ENCODE data around the gene NEURL4. TPM values are rescaled to one million over a fixed set of nuclear protein-coding genes. Genes with fewer than 3 reads are reported as not detected.

The NEURL4 gene
- total and polyA plus RNA-seq, 8 donors: 6.9 to 84.0 (median 24.8) TPM

- 0 to 1% (median 0%) methylated on average over 28 to 29 of the region's 29 CpGs for WGBS, 5 donors
- peaks cover 0 to 17% (median 3%) of the 10 kb centered on the region in 4 donors for H3K36me3 ChIP-seq
- TF ChIP-seq CTCF (IDR thresholded peaks at IDR 0.05) (peak in 5 of 7 experiments; percentile 88 to 97 (median 94)), POLR2AphosphoS5 (IDR thresholded peaks at IDR 0.05) (peak in 1 of 3 donors; percentile 29), POLR2A (IDR thresholded peaks at IDR 0.05) (no peak)
- intact Hi-C loops (cut with DNase I; ENCODE audit: low total_unique reads): no loop called here
- peak overlapping the region; percentile 43 to 60 (median 54) for H3K4me3 ChIP-seq
- DNase-seq: peak; percentile 87 to 94
- H3K27me3 ChIP-seq: peaks cover 0 to 35% (median 16%) of the 10 kb centered on the region in 3 donors
- no peaks in the 10 kb centered on the region for H3K9me3 ChIP-seq
- H3K4me1 ChIP-seq: peaks cover 20 to 43% (median 35%) of the 10 kb centered on the region in 4 donors
- H3K27ac ChIP-seq: peak overlapping the region; percentile 48 to 92 (median 83)
These were observed 48.5 kb downstream of the NEURL4 start for GRCh38 chr17:7280519-7281073.

GRCh38 chr17:7279448-7279847 lies 49.7 kb downstream of the NEURL4 start:
- H3K27ac ChIP-seq: no peak overlapping the region
- WGBS, 5 donors: 68 to 85% (median 83%) methylated on average over 8 of the region's 8 CpGs
- peaks cover 20 to 42% (median 32%) of the 10 kb centered on the region in 4 donors for H3K4me1 ChIP-seq

GRCh38 chr17:7266784-7267183 lies 62.4 kb downstream of the NEURL4 start:
- H3K27ac ChIP-seq: no peak overlapping the region
- intact Hi-C loops (cut with DNase I; ENCODE audit: low total_unique reads): no loop called here
- H3K4me1 ChIP-seq: peaks cover 20 to 27% (median 22%) of the 10 kb centered on the region in 4 donors
- 19 to 55% (median 37%) methylated on average over 1 of the region's 1 CpG for WGBS, 5 donors
- H3K9me3 ChIP-seq: no peaks in the 10 kb centered on the region
- TF ChIP-seq POLR2AphosphoS5 (IDR thresholded peaks at IDR 0.05): no peak
- TF ChIP-seq CTCF (IDR thresholded peaks at IDR 0.05): no peak
- no peak for DNase-seq
- H3K36me3 ChIP-seq: no peaks in the 10 kb centered on the region
- H3K27me3 ChIP-seq: peaks cover 7 to 82% (median 37%) of the 10 kb centered on the region in 3 donors
- no peak overlapping the region for H3K4me3 ChIP-seq

More at GRCh38 chr17:7279448-7279847, 49.7 kb downstream of the NEURL4 start:
- no peak overlapping the region for H3K4me3 ChIP-seq
- no peak for DNase-seq
- peaks cover 0 to 6% (median 0%) of the 10 kb centered on the region in 4 donors for H3K36me3 ChIP-seq
- intact Hi-C loops (cut with DNase I; ENCODE audit: low total_unique reads): loop anchor here (10.0 kb wide), 1 partner anchor 65 kb away; no protein-coding TSS in a partner anchor
- peaks cover 0 to 31% (median 16%) of the 10 kb centered on the region in 3 donors for H3K27me3 ChIP-seq
- TF ChIP-seq POLR2AphosphoS5 (IDR thresholded peaks at IDR 0.05) (no peak), EP300 (IDR thresholded peaks at IDR 0.05) (no peak), POLR2A (IDR thresholded peaks at IDR 0.05) (no peak), CTCF (IDR thresholded peaks at IDR 0.05) (no peak)
- no peaks in the 10 kb centered on the region for H3K9me3 ChIP-seq

Small RNA genes within 50 kb of the gene (small RNA-seq; reads per million reads assigned to genes)
- gene AC026954.2: 0 reads per million in 4 donors
- gene RF00019: 0 reads per million in 4 donors

Other genes with a start within 250 kb of the NEURL4 start
Only the 30 nearest of the 34 such genes appear.
- gene ASGR2, start 214.5 kb downstream of the NEURL4 start, total RNA-seq: 1 to 10 TPM in 2 of 5 donors, not detected in 3; 1.4 to 2.2 TPM
- gene ASGR2, start 214.5 kb downstream of the NEURL4 start, polyA plus RNA-seq: under 1 TPM in 1 of 3 donors, not detected in 2; 0.73 TPM
- gene ASGR1, start 150.0 kb downstream of the NEURL4 start, total RNA-seq: under 1 TPM in 2 of 5 donors, not detected in 3; 0.87 to 0.92 TPM
- 1 to 10 TPM; 1.9 to 6.0 (median 2.5) TPM for gene ASGR1, start 150.0 kb downstream of the NEURL4 start, polyA plus RNA-seq
- 10 to 100 TPM in 3 of 5 donors, 1 to 10 TPM in 2; 3.2 to 26.3 (median 10.6) TPM for gene DLG4, start 109.5 kb downstream of the NEURL4 start, total RNA-seq
- gene DLG4, start 109.5 kb downstream of the NEURL4 start, polyA plus RNA-seq: 10 to 100 TPM in 1 of 3 donors, 1 to 10 TPM in 2; 5.8 to 11.5 (median 7.0) TPM
- gene ACADVL, start 109.4 kb downstream of the NEURL4 start, total RNA-seq: 1,000 to 10,000 TPM in 3 of 5 donors, 100 to 1,000 TPM in 2; 348 to 3,058 (median 1,195) TPM
- 100 to 1,000 TPM; 651 to 783 (median 654) TPM for gene ACADVL, start 109.4 kb downstream of the NEURL4 start, polyA plus RNA-seq
- 100 to 1,000 TPM in 1 of 5 donors, 10 to 100 TPM in 4; 16.9 to 114 (median 19.7) TPM for gene DVL2, start 94.8 kb downstream of the NEURL4 start, total RNA-seq
- gene DVL2, start 94.8 kb downstream of the NEURL4 start, polyA plus RNA-seq: 10 to 100 TPM; 12.1 to 14.5 (median 14.5) TPM
- 10 to 100 TPM in 3 of 5 donors, 1 to 10 TPM in 2; 5.2 to 26.2 (median 14.0) TPM for gene PHF23, start 89.9 kb downstream of the NEURL4 start, total RNA-seq
- gene PHF23, start 89.9 kb downstream of the NEURL4 start, polyA plus RNA-seq: 10 to 100 TPM; 21.3 to 27.2 (median 21.5) TPM
- gene GABARAP, start 86.9 kb downstream of the NEURL4 start, total RNA-seq: 100 to 1,000 TPM; 111 to 419 (median 206) TPM
- 1,000 to 10,000 TPM in 1 of 3 donors, 100 to 1,000 TPM in 2; 773 to 1,252 (median 934) TPM for gene GABARAP, start 86.9 kb downstream of the NEURL4 start, polyA plus RNA-seq
- gene CTDNEP1, start 77.6 kb downstream of the NEURL4 start, total RNA-seq: 10 to 100 TPM; 23.9 to 82.8 (median 54.0) TPM
- 10 to 100 TPM; 71.8 to 85.1 (median 75.9) TPM for gene CTDNEP1, start 77.6 kb downstream of the NEURL4 start, polyA plus RNA-seq
- 10 to 100 TPM in 3 of 5 donors, 1 to 10 TPM in 1, not detected in 1; 8.4 to 19.5 (median 13.6) TPM for gene ELP5, start 77.1 kb downstream of the NEURL4 start, total RNA-seq
- 10 to 100 TPM; 24.4 to 45.2 (median 28.5) TPM for gene ELP5, start 77.1 kb downstream of the NEURL4 start, polyA plus RNA-seq
- 100 to 1,000 TPM in 1 of 5 donors, 10 to 100 TPM in 2, 1 to 10 TPM in 2; 1.8 to 829 (median 17.4) TPM for gene CLDN7, start 66.9 kb downstream of the NEURL4 start, total RNA-seq
- 100 to 1,000 TPM in 1 of 3 donors, 1 to 10 TPM in 2; 3.1 to 114 (median 9.9) TPM for gene CLDN7, start 66.9 kb downstream of the NEURL4 start, polyA plus RNA-seq
- 10 to 100 TPM in 2 of 5 donors, 1 to 10 TPM in 3; 3.5 to 26.6 (median 7.0) TPM for gene SLC2A4, start 47.6 kb downstream of the NEURL4 start, total RNA-seq
- gene SLC2A4, start 47.6 kb downstream of the NEURL4 start, polyA plus RNA-seq: 10 to 100 TPM in 1 of 3 donors, 1 to 10 TPM in 1, under 1 TPM in 1; 0.92 to 15.9 (median 1.4) TPM
- 10 to 100 TPM in 1 of 5 donors, 1 to 10 TPM in 1, under 1 TPM in 2, not detected in 1; 0.43 to 72.4 (median 1.1) TPM for gene YBX2, start 34.7 kb downstream of the NEURL4 start, total RNA-seq
- 1 to 10 TPM; 1.2 to 6.5 (median 1.8) TPM for gene YBX2, start 34.7 kb downstream of the NEURL4 start, polyA plus RNA-seq
- gene EIF5A, start 21.7 kb downstream of the NEURL4 start, total RNA-seq: 100 to 1,000 TPM in 4 of 5 donors, 10 to 100 TPM in 1; 86.9 to 189 (median 137) TPM
- 100 to 1,000 TPM; 341 to 438 (median 394) TPM for gene EIF5A, start 21.7 kb downstream of the NEURL4 start, polyA plus RNA-seq
- 10 to 100 TPM; 23.9 to 91.6 (median 55.9) TPM for gene GPS2, start 14.0 kb downstream of the NEURL4 start, total RNA-seq
- gene GPS2, start 14.0 kb downstream of the NEURL4 start, polyA plus RNA-seq: 10 to 100 TPM; 74.3 to 84.9 (median 79.7) TPM
- 10 to 100 TPM in 4 of 5 donors, 1 to 10 TPM in 1; 8.3 to 33.3 (median 14.7) TPM for gene ACAP1, start 7.2 kb upstream of the NEURL4 start, total RNA-seq
- 1 to 10 TPM; 4.4 to 6.4 (median 6.2) TPM for gene ACAP1, start 7.2 kb upstream of the NEURL4 start, polyA plus RNA-seq
- 10 to 100 TPM in 1 of 5 donors, 1 to 10 TPM in 3, under 1 TPM in 1; 0.58 to 11.0 (median 3.5) TPM for gene KCTD11, start 22.8 kb upstream of the NEURL4 start, total RNA-seq
- gene KCTD11, start 22.8 kb upstream of the NEURL4 start, polyA plus RNA-seq: 10 to 100 TPM in 1 of 3 donors, 1 to 10 TPM in 2; 8.9 to 14.1 (median 9.4) TPM
- not detected for gene TMEM95, start 25.8 kb upstream of the NEURL4 start, total RNA-seq
- gene TMEM95, start 25.8 kb upstream of the NEURL4 start, polyA plus RNA-seq: not detected
- gene TNK1, start 51.8 kb upstream of the NEURL4 start, total RNA-seq: 10 to 100 TPM in 3 of 5 donors, 1 to 10 TPM in 2; 5.7 to 37.1 (median 22.2) TPM
- 10 to 100 TPM in 1 of 3 donors, 1 to 10 TPM in 2; 6.0 to 12.1 (median 7.8) TPM for gene TNK1, start 51.8 kb upstream of the NEURL4 start, polyA plus RNA-seq
- gene PLSCR3, start 65.2 kb upstream of the NEURL4 start, total RNA-seq: 100 to 1,000 TPM in 1 of 5 donors, 10 to 100 TPM in 2, 1 to 10 TPM in 1, not detected in 1; 7.9 to 101 (median 29.6) TPM
- gene PLSCR3, start 65.2 kb upstream of the NEURL4 start, polyA plus RNA-seq: 10 to 100 TPM; 21.9 to 27.1 (median 24.4) TPM
- 100 to 1,000 TPM in 2 of 5 donors, 10 to 100 TPM in 2, not detected in 1; 39.8 to 347 (median 161) TPM for gene TMEM256, start 74.8 kb upstream of the NEURL4 start, total RNA-seq
- 100 to 1,000 TPM; 189 to 282 (median 279) TPM for gene TMEM256, start 74.8 kb upstream of the NEURL4 start, polyA plus RNA-seq
- 10 to 100 TPM in 3 of 5 donors, 1 to 10 TPM in 2; 4.6 to 42.0 (median 13.8) TPM for gene NLGN2, start 78.5 kb upstream of the NEURL4 start, total RNA-seq
- gene NLGN2, start 78.5 kb upstream of the NEURL4 start, polyA plus RNA-seq: 1 to 10 TPM; 1.7 to 7.9 (median 1.8) TPM
- not detected for gene SPEM1, start 91.0 kb upstream of the NEURL4 start, total RNA-seq
- gene SPEM1, start 91.0 kb upstream of the NEURL4 start, polyA plus RNA-seq: under 1 TPM in 1 of 3 donors, not detected in 2; 0.20 TPM
- gene SPEM2, start 96.3 kb upstream of the NEURL4 start, total RNA-seq: not detected
- not detected for gene SPEM2, start 96.3 kb upstream of the NEURL4 start, polyA plus RNA-seq
- gene SPEM3, start 99.5 kb upstream of the NEURL4 start, total RNA-seq: not detected
- gene SPEM3, start 99.5 kb upstream of the NEURL4 start, polyA plus RNA-seq: not detected
- gene TMEM102, start 106.1 kb upstream of the NEURL4 start, total RNA-seq: 10 to 100 TPM in 2 of 5 donors, 1 to 10 TPM in 2, not detected in 1; 1.3 to 48.4 (median 9.0) TPM
- gene TMEM102, start 106.1 kb upstream of the NEURL4 start, polyA plus RNA-seq: 1 to 10 TPM; 4.5 to 7.9 (median 6.4) TPM
- gene FGF11, start 110.2 kb upstream of the NEURL4 start, total RNA-seq: 10 to 100 TPM in 1 of 5 donors, under 1 TPM in 1, not detected in 3; 0.37 to 15.6 TPM
- 1 to 10 TPM in 1 of 3 donors, under 1 TPM in 1, not detected in 1; 0.50 to 2.9 TPM for gene FGF11, start 110.2 kb upstream of the NEURL4 start, polyA plus RNA-seq
- 1 to 10 TPM in 3 of 5 donors, not detected in 2; 1.8 to 6.4 (median 4.2) TPM for gene CHRNB1, start 115.7 kb upstream of the NEURL4 start, total RNA-seq
- gene CHRNB1, start 115.7 kb upstream of the NEURL4 start, polyA plus RNA-seq: 10 to 100 TPM in 2 of 3 donors, 1 to 10 TPM in 1; 9.2 to 12.0 (median 10.7) TPM
- gene ZBTB4, start 150.3 kb upstream of the NEURL4 start, total RNA-seq: 10 to 100 TPM; 15.8 to 31.5 (median 29.0) TPM
- gene ZBTB4, start 150.3 kb upstream of the NEURL4 start, polyA plus RNA-seq: 10 to 100 TPM; 16.3 to 18.0 (median 17.9) TPM
- gene SLC35G6, start 152.1 kb upstream of the NEURL4 start, total RNA-seq: not detected
- not detected for gene SLC35G6, start 152.1 kb upstream of the NEURL4 start, polyA plus RNA-seq
- gene POLR2A, start 155.0 kb upstream of the NEURL4 start, total RNA-seq: 100 to 1,000 TPM in 2 of 5 donors, 10 to 100 TPM in 3; 55.4 to 750 (median 85.2) TPM
- gene POLR2A, start 155.0 kb upstream of the NEURL4 start, polyA plus RNA-seq: 10 to 100 TPM in 1 of 3 donors, 1 to 10 TPM in 2; 8.1 to 12.7 (median 10.0) TPM

Measured in stomach (tissue), 9 donors.